Sigmoid colon (tissue), 7 donors: ENCODE results near the gene LETM1. TPM values are rescaled to one million over a fixed set of nuclear protein-coding genes. Genes with fewer than 3 reads are reported as not detected.

Experiments used
- DNase-seq: peaks from one replicate; pipeline ENCODE4 v3.0.0-alpha.2; 2019
- H3K27ac ChIP-seq, 4 donors: fragments of 200-600 bp; sonication (generic); one replicate each; pipeline ENCODE4 v1.5.1; 2016 to 2019; ENCODE audit warnings: mild to moderate bottlenecking in 1 of 4
- H3K27me3 ChIP-seq, 3 donors: fragments of 200-600 bp; sonication (generic); one replicate each; pipeline ENCODE4 v1.5.1; 2019; ENCODE audit warnings: mild to moderate bottlenecking in 1 of 3
- H3K36me3 ChIP-seq, 4 donors: fragments of 200-600 bp; sonication (generic); one replicate each; pipeline ENCODE4 v1.5.1; 2016 to 2019
- H3K4me1 ChIP-seq, 4 donors: fragments of 200-600 bp; sonication (generic); one replicate each; pipeline ENCODE4 v1.5.1; 2017 to 2019
- H3K4me3 ChIP-seq, 4 donors: fragments of 200-600 bp; sonication (generic); one replicate each; pipeline ENCODE4 v1.5.1; 2017 to 2019; ENCODE audit warnings: mild to moderate bottlenecking in 2 of 4, moderate library complexity in 1 of 4
- H3K9me3 ChIP-seq, 4 donors: fragments of 200-600 bp in 3 of 4; sonication (generic) in 3 of 4; one replicate each; pipeline versions ENCODE4 v1.5.1 to v1.6.1; 2013 to 2019
- CTCF ChIP-seq, 4 experiments: fragments of 450-650 bp in 3 of 4; fragments of 200-600 bp in 1 of 4; IDR thresholded peaks; one replicate each; pipeline ENCODE4 v1.5.1; 2016 to 2019; ENCODE audit warnings: antibody characterized with exemption in 4 of 4, mild to moderate bottlenecking in 3 of 4, moderate library complexity in 2 of 4
- EP300 ChIP-seq, 4 donors: sonication (generic); formaldehyde crosslinking; IDR thresholded peaks; one replicate each; pipeline ENCODE4 v1.6.1; 2017; ENCODE audit warnings: antibody characterized with exemption in 4 of 4
- POLR2A ChIP-seq, 2 donors: fragments of 450-650 bp; IDR thresholded peaks; one replicate each; pipeline ENCODE4 v1.6.1; 2016; ENCODE audit warnings: antibody characterized with exemption in 2 of 2, mild to moderate bottlenecking in 2 of 2, moderate library complexity in 2 of 2
- POLR2AphosphoS5 ChIP-seq, 4 donors: sonication (generic); formaldehyde crosslinking; IDR thresholded peaks; one replicate each; pipeline ENCODE4 v1.6.1; 2017; ENCODE audit warnings: antibody characterized with exemption in 4 of 4
- WGBS, 2 donors: extraction: QIAGEN DNeasy Blood & Tissue Kit; methylation state at CpG; one replicate each; pipeline ENCODE4 v1.1.7; 2013; 5-methylcytosine and 5-hydroxymethylcytosine counted together
- intact Hi-C: fragments of 100-400 bp; cut with DNase I; formaldehyde crosslinking; loops from one replicate; pipeline ENCODE4 v1.15.1; 2023
- polyA plus RNA-seq, 3 donors: library from polyadenylated mRNA; stranded (reverse); fragments of 200-250 nt; gene quantifications; one replicate each; pipeline ENCODE4 v1.2.3, GENCODE V29; 2013
- total RNA-seq, 4 donors: library from RNA; depleted of rRNA; stranded (reverse); fragments of >200 nt; gene quantifications; one replicate each; pipeline ENCODE4 v1.1.0, GENCODE V29; 2016
- donor health status: healthy with polysubstance abuse.
- donor health status: Bipolar disorder and iron deficiency.
- donor health status: healthy.

The LETM1 gene
- total and polyA plus RNA-seq, 7 donors = 11.4 to 91.6 (median 18.6) TPM

GRCh38 chr4:1798580-1799386 is 57.2 kb downstream of the LETM1 start:
- H3K36me3 ChIP-seq = no peaks in the 10 kb centered on the region
- 90 to 91% methylated on average over 30 of the region's 30 CpGs for WGBS, 2 donors

GRCh38 chr4:1797861-1798579 is 57.9 kb downstream of the LETM1 start:
- 85 to 89% methylated on average over 27 of the region's 27 CpGs for WGBS, 2 donors
- H3K27ac ChIP-seq = no peak overlapping the region
- intact Hi-C loops = no loop called here
- no peaks in the 10 kb centered on the region for H3K9me3 ChIP-seq
- H3K4me3 ChIP-seq = no peak overlapping the region
- no peak for DNase-seq
- no peaks in the 10 kb centered on the region for H3K36me3 ChIP-seq
- H3K4me1 ChIP-seq = peaks cover 0 to 24% (median 22%) of the 10 kb centered on the region in 4 donors
- H3K27me3 ChIP-seq = peaks cover 34 to 72% (median 66%) of the 10 kb centered on the region in 3 donors
- TF ChIP-seq POLR2A (IDR thresholded peaks at IDR 0.05) (no peak), POLR2AphosphoS5 (IDR thresholded peaks at IDR 0.05) (no peak), EP300 (IDR thresholded peaks at IDR 0.05) (no peak), CTCF (IDR thresholded peaks at IDR 0.05) (no peak)

More at GRCh38 chr4:1798580-1799386, 57.2 kb downstream of the LETM1 start:
- Histone ChIP-seq H3K27me3 (peaks cover 33 to 71% (median 61%) of the 10 kb centered on the region in 3 donors), H3K27ac (no peak overlapping the region), H3K4me1 (peaks cover 0 to 21% (median 18%) of the 10 kb centered on the region in 4 donors), H3K4me3 (no peak overlapping the region), H3K9me3 (no peaks in the 10 kb centered on the region)
- intact Hi-C loops = no loop called here
- DNase-seq = no peak
- TF ChIP-seq POLR2AphosphoS5 (IDR thresholded peaks at IDR 0.05) = no peak
- no peak for TF ChIP-seq EP300 (IDR thresholded peaks at IDR 0.05)
- TF ChIP-seq CTCF (IDR thresholded peaks at IDR 0.05) = no peak
- TF ChIP-seq POLR2A (IDR thresholded peaks at IDR 0.05) = no peak

- intact Hi-C loops = no loop called here
- TF ChIP-seq EP300 (IDR thresholded peaks at IDR 0.05) = no peak
- no peak for TF ChIP-seq CTCF (IDR thresholded peaks at IDR 0.05)
- TF ChIP-seq POLR2AphosphoS5 (IDR thresholded peaks at IDR 0.05) = no peak
- TF ChIP-seq POLR2A (IDR thresholded peaks at IDR 0.05) = no peak
- no peak overlapping the region for H3K27ac ChIP-seq
- H3K27me3 ChIP-seq = peaks cover 34 to 76% (median 66%) of the 10 kb centered on the region in 3 donors
- peaks cover 0 to 27% (median 22%) of the 10 kb centered on the region in 4 donors for H3K4me1 ChIP-seq
- H3K4me3 ChIP-seq = no peak overlapping the region
- no peaks in the 10 kb centered on the region for H3K9me3 ChIP-seq
- WGBS, 2 donors = 79 to 88% methylated on average over 16 of the region's 16 CpGs
- no peaks in the 10 kb centered on the region for H3K36me3 ChIP-seq
- no peak for DNase-seq
Measured at GRCh38 chr4:1797298-1797860, 58.6 kb downstream of the LETM1 start.

- H3K9me3 ChIP-seq = no peaks in the 10 kb centered on the region
- intact Hi-C loops = no loop called here
- TF ChIP-seq POLR2A (IDR thresholded peaks at IDR 0.05) = no peak
- TF ChIP-seq POLR2AphosphoS5 (IDR thresholded peaks at IDR 0.05) = no peak
- TF ChIP-seq CTCF (IDR thresholded peaks at IDR 0.05) = no peak
- no peak for TF ChIP-seq EP300 (IDR thresholded peaks at IDR 0.05)
- WGBS, 2 donors = 91 to 92% methylated on average over 14 of the region's 14 CpGs
- H3K36me3 ChIP-seq = no peaks in the 10 kb centered on the region
- peaks cover 0 to 27% (median 22%) of the 10 kb centered on the region in 4 donors for H3K4me1 ChIP-seq
- H3K27me3 ChIP-seq = peaks cover 34 to 79% (median 66%) of the 10 kb centered on the region in 3 donors
- DNase-seq = no peak
- H3K4me3 ChIP-seq = no peak overlapping the region
- H3K27ac ChIP-seq = no peak overlapping the region
Measured at GRCh38 chr4:1796486-1797204, 59.3 kb downstream of the LETM1 start.
